SK-N-SH treated with all-trans-retinoic acid at 6 μM for 48 hours (cell line): Measurements from ENCODE around the gene NPVF.

Experiments used
- ZNF70 ChIP-seq: fragments of 450-650 bp; formaldehyde crosslinking; IDR thresholded peaks from 2 replicates; pipeline ENCODE4 v1.5.0; 2020; ENCODE audit warnings: mild to moderate bottlenecking, moderate library complexity
- ZNF8 ChIP-seq: fragments of 450-650 bp; formaldehyde crosslinking; IDR thresholded peaks from 2 replicates; pipeline ENCODE4 v1.5.0; 2020; ENCODE audit warnings: mild to moderate bottlenecking, moderate library complexity
- TF ChIP-seq, protein P1 (sequence below): fragments of 250-450 bp; sonication (Bioruptor Pico); IDR thresholded peaks from 2 replicates; pipeline ENCODE4 v1.5.1; 2020; ENCODE audit warnings: low read depth, mild to moderate bottlenecking, moderate library complexity
- TF ChIP-seq, protein P2 (sequence below): fragments of 250-450 bp; sonication (Bioruptor Pico); IDR thresholded peaks from 2 replicates; pipeline ENCODE4 v1.8.0; 2020; ENCODE audit warnings: mild to moderate bottlenecking, moderate library complexity, borderline replicate concordance
- TF ChIP-seq, protein P3 (sequence below): fragments of 250-450 bp; sonication (Bioruptor Pico); IDR thresholded peaks from 2 replicates; pipeline ENCODE4 v1.8.0; 2021; ENCODE audit warnings: low read depth, mild to moderate bottlenecking, moderate library complexity, borderline replicate concordance

DNA sequence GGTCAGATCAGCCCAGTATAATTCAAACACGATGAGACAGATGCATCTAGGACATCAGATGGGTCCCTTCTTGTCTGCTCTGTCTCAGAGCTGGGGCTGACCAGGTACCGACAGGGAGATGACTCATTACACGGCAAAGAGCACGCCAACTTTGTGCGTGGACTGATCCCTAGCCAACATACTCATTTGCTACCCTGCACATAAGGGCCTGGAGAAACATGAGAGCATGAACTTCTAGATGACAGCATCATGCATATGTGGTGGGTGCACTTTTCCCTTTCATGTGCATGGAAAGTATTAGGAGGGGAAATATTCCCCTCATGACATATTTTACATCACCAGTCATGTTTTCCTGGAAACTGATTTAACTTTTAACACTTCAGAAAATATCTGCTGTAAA is 35.1 kb upstream of the NPVF start:
- TF ChIP-seq, protein P1, sequence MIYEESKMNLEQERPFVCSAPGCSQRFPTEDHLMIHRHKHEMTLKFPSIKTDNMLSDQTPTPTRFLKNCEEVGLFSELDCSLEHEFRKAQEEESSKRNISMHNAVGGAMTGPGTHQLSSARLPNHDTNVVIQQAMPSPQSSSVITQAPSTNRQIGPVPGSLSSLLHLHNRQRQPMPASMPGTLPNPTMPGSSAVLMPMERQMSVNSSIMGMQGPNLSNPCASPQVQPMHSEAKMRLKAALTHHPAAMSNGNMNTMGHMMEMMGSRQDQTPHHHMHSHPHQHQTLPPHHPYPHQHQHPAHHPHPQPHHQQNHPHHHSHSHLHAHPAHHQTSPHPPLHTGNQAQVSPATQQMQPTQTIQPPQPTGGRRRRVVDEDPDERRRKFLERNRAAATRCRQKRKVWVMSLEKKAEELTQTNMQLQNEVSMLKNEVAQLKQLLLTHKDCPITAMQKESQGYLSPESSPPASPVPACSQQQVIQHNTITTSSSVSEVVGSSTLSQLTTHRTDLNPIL: no peak
- TF ChIP-seq ZNF70 (CRISPR knock-in tag) (no peak), ZNF8 (CRISPR knock-in tag) (no peak)
- TF ChIP-seq, protein P2, sequence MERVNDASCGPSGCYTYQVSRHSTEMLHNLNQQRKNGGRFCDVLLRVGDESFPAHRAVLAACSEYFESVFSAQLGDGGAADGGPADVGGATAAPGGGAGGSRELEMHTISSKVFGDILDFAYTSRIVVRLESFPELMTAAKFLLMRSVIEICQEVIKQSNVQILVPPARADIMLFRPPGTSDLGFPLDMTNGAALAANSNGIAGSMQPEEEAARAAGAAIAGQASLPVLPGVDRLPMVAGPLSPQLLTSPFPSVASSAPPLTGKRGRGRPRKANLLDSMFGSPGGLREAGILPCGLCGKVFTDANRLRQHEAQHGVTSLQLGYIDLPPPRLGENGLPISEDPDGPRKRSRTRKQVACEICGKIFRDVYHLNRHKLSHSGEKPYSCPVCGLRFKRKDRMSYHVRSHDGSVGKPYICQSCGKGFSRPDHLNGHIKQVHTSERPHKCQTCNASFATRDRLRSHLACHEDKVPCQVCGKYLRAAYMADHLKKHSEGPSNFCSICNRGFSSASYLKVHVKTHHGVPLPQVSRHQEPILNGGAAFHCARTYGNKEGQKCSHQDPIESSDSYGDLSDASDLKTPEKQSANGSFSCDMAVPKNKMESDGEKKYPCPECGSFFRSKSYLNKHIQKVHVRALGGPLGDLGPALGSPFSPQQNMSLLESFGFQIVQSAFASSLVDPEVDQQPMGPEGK: no peak
- TF ChIP-seq, protein P3, sequence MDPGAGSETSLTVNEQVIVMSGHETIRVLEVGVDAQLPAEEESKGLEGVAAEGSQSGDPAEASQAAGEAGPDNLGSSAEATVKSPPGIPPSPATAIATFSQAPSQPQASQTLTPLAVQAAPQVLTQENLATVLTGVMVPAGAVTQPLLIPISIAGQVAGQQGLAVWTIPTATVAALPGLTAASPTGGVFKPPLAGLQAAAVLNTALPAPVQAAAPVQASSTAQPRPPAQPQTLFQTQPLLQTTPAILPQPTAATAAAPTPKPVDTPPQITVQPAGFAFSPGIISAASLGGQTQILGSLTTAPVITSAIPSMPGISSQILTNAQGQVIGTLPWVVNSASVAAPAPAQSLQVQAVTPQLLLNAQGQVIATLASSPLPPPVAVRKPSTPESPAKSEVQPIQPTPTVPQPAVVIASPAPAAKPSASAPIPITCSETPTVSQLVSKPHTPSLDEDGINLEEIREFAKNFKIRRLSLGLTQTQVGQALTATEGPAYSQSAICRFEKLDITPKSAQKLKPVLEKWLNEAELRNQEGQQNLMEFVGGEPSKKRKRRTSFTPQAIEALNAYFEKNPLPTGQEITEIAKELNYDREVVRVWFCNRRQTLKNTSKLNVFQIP (CRISPR knock-in tag): no peak
